K562 (cell line): ENCODE measurements around the gene PITHD1. TPM values are rescaled to one million over a fixed set of nuclear protein-coding genes. Genes with fewer than 3 reads are reported as not detected.

Source experiments
- BCOR ChIP-seq: fragments of 450-650 bp; IDR thresholded peaks from 2 replicates; pipeline ENCODE4 v1.6.1; 2016
- FOS ChIP-seq: IDR thresholded peaks from 3 replicates; pipeline ENCODE4 v1.6.1; 2011; ENCODE audit not compliant: insufficient read length; ENCODE audit errors: extremely low read depth
- GABPB2 ChIP-seq: fragments of 250-450 bp; sonication (Bioruptor Pico); conservative IDR thresholded peaks from 2 replicates; pipeline ENCODE4 v1.5.1; 2021; ENCODE audit warnings: mild to moderate bottlenecking
- HMG20B ChIP-seq: fragments of 250-450 bp; sonication (Bioruptor Pico); IDR thresholded peaks from 2 replicates; pipeline ENCODE4 v1.5.0; 2021; ENCODE audit warnings: mild to moderate bottlenecking
- PHF21A ChIP-seq: fragments of 450-650 bp; IDR thresholded peaks from 2 replicates; pipeline ENCODE4 v1.6.1; 2017; ENCODE audit warnings: low read depth, borderline replicate concordance
- POLR2G ChIP-seq: fragments of 200-400 bp; formaldehyde crosslinking; IDR thresholded peaks from 2 replicates; pipeline ENCODE4 v1.6.1; 2017; ENCODE audit warnings: low read depth, mild to moderate bottlenecking, antibody characterized with exemption, low read length, moderate library complexity
- PRMT5 ChIP-seq: sonication (generic); formaldehyde crosslinking; IDR thresholded peaks from 2 replicates; pipeline ENCODE4 v1.5.0; 2020; ENCODE audit warnings: missing genetic modification reagents
- RB1 ChIP-seq: fragments of 450-650 bp; IDR thresholded peaks from 2 replicates; pipeline ENCODE4 v1.6.1; 2017; ENCODE audit warnings: low read depth, mild to moderate bottlenecking
- RFX1 ChIP-seq: fragments of 450-650 bp; IDR thresholded peaks from 2 replicates; pipeline ENCODE4 v1.6.1; 2016; ENCODE audit warnings: mild to moderate bottlenecking, moderate library complexity
- SMARCB1 ChIP-seq: IDR thresholded peaks from 2 replicates; pipeline ENCODE4 v1.6.1; 2011; ENCODE audit warnings: improper control_type of control experiment, low read depth; ENCODE audit not compliant: insufficient read length
- SRSF3 ChIP-seq: fragments of 200-400 bp; formaldehyde crosslinking; IDR thresholded peaks from 2 replicates; pipeline ENCODE4 v1.6.1; 2016; ENCODE audit warnings: mild to moderate bottlenecking, low read length, moderate library complexity; ENCODE audit not compliant: insufficient read depth
- ZBTB7A ChIP-seq: IDR thresholded peaks from 2 replicates; pipeline ENCODE4 v1.6.1; 2011; ENCODE audit warnings: low read depth, mild to moderate bottlenecking, low read length, moderate library complexity, borderline replicate concordance; ENCODE audit not compliant: control insufficient read depth
- ZNF12 ChIP-seq: sonication (generic); formaldehyde crosslinking; IDR thresholded peaks from 2 replicates; pipeline ENCODE4 v1.4.0; 2020; ENCODE audit warnings: mild to moderate bottlenecking, missing genetic modification reagents
- ZNF24 ChIP-seq: fragments of 450-650 bp; IDR thresholded peaks from 2 replicates; pipeline ENCODE4 v1.6.1; 2016
- ZNF57 ChIP-seq: fragments of 450-650 bp; formaldehyde crosslinking; IDR thresholded peaks from 2 replicates; pipeline ENCODE4 v1.4.0; 2020; ENCODE audit warnings: mild to moderate bottlenecking, moderate library complexity
- ZNF79 ChIP-seq: fragments of 250-450 bp; sonication (Bioruptor Pico); IDR thresholded peaks from 2 replicates; pipeline ENCODE4 v1.4.0; 2020; ENCODE audit warnings: low read depth, mild to moderate bottlenecking, moderate library complexity
- polyA plus RNA-seq, 8 experiments: library from polyadenylated mRNA; depleted of rRNA in 4 of 8; stranded (reverse) in 5 of 8; unstranded in 3 of 8; fragments of >200 nt; fragmentation: Nextera tagmentation in 2 of 8; fragmentation: Illumina TruSeq in 1 of 8; extraction: Ambion mirVana in 2 of 8; extraction: Trizol in 1 of 8; gene quantifications; 2 replicates each; pipeline versions ENCODE4 v1.2.1 to v1.2.3, GENCODE V29; 2011 to 2014; ENCODE audit warnings: inconsistent platforms in 1 of 8, missing spikeins in 1 of 8
- total RNA-seq, 7 experiments: library from RNA; depleted of rRNA in 6 of 7; stranded (reverse); fragments of >200 nt in 6 of 7; fragmentation: Illumina TruSeq in 2 of 7; extraction: Trizol in 2 of 7; gene quantifications; 2 replicates each; pipeline versions ENCODE4 v1.2.1 to v1.2.3, GENCODE V29; 2011 to 2021; ENCODE audit warnings: low replicate concordance in 1 of 7
- TF ChIP-seq, protein P1 (sequence below): sonication (generic); formaldehyde crosslinking; IDR thresholded peaks from 2 replicates; pipeline ENCODE4 v1.8.0; 2022; ENCODE audit warnings: mild to moderate bottlenecking, missing genetic modification reagents
- TF ChIP-seq, protein P2 (sequence below): fragments of 200-800 bp; sonication (Bioruptor generic); IDR thresholded peaks from 2 replicates; pipeline ENCODE4 v1.6.1; 2017; ENCODE audit warnings: missing genetic modification characterization, missing compliant biosample characterization
- TF ChIP-seq, protein P3 (sequence below): sonication (generic); formaldehyde crosslinking; IDR thresholded peaks from 2 replicates; pipeline ENCODE4 v1.8.1; 2023; ENCODE audit warnings: mild to moderate bottlenecking, missing genetic modification reagents
- TF ChIP-seq, protein P4 (sequence below): fragments of 250-450 bp; sonication (Bioruptor Pico); IDR thresholded peaks from 2 replicates; pipeline ENCODE4 v1.4.0; 2020

The PITHD1 gene
- total and polyA plus RNA-seq, 9 of the 15 experiments (the other 6 are each of a cell fraction or from before 2014, with no cell fraction given): 46.5 to 175 (median 149) TPM

DNA sequence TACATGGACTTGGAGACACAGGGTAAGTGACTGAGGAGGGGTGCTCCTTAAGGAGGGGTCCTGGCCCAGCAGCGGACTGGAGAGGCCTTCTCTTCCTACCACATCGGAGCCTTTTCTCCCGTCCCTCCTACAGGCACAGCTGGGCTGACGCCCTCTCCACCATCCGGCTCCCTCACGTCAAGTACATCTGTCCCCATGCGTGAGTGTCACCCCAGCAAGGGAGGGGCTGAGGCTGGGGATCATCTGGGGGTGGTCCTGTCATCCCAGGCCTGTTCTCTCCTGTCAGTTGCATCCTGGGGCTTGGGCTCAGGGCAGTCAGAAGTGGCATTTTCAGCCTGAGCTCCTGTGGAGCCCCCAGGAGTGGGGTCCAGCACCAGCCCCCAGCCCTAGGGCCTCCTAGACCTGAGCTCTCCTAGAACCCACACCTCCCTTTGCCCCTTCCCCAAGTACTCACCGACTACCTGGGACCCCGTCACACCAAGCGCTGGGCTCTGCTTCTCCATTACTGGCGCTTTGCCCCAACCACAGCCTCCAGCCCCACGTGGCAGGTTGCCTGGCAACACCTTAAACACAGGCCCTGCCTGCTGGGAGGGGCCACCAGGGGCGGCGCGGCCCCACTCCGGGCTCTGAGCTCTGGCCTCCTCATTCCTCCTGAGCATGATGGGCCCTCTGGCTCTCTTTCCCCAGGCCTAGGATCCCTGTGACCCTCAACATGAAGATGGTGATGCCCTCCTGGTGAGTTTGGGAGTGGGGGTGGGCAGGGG lies 15.0 kb downstream of the PITHD1 start (continued):
- no peak for TF ChIP-seq ZNF79
- TF ChIP-seq ZNF12 (CRISPR knock-in tag): no peak
- peak; percentile 74 for TF ChIP-seq POLR2G
- TF ChIP-seq RB1: no peak
- no peak for TF ChIP-seq GABPB2 (CRISPR knock-in tag)
- TF ChIP-seq, protein P1, sequence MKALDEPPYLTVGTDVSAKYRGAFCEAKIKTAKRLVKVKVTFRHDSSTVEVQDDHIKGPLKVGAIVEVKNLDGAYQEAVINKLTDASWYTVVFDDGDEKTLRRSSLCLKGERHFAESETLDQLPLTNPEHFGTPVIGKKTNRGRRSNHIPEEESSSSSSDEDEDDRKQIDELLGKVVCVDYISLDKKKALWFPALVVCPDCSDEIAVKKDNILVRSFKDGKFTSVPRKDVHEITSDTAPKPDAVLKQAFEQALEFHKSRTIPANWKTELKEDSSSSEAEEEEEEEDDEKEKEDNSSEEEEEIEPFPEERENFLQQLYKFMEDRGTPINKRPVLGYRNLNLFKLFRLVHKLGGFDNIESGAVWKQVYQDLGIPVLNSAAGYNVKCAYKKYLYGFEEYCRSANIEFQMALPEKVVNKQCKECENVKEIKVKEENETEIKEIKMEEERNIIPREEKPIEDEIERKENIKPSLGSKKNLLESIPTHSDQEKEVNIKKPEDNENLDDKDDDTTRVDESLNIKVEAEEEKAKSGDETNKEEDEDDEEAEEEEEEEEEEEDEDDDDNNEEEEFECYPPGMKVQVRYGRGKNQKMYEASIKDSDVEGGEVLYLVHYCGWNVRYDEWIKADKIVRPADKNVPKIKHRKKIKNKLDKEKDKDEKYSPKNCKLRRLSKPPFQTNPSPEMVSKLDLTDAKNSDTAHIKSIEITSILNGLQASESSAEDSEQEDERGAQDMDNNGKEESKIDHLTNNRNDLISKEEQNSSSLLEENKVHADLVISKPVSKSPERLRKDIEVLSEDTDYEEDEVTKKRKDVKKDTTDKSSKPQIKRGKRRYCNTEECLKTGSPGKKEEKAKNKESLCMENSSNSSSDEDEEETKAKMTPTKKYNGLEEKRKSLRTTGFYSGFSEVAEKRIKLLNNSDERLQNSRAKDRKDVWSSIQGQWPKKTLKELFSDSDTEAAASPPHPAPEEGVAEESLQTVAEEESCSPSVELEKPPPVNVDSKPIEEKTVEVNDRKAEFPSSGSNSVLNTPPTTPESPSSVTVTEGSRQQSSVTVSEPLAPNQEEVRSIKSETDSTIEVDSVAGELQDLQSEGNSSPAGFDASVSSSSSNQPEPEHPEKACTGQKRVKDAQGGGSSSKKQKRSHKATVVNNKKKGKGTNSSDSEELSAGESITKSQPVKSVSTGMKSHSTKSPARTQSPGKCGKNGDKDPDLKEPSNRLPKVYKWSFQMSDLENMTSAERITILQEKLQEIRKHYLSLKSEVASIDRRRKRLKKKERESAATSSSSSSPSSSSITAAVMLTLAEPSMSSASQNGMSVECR (CRISPR knock-in tag): peak; percentile 57; the same call in 1 of the 2 replicates
- no peak for TF ChIP-seq ZNF57 (CRISPR knock-in tag)
- no peak for TF ChIP-seq FOS
- no peak for TF ChIP-seq PRMT5 (CRISPR knock-in tag)
- no peak for TF ChIP-seq BCOR
- TF ChIP-seq, protein P2, sequence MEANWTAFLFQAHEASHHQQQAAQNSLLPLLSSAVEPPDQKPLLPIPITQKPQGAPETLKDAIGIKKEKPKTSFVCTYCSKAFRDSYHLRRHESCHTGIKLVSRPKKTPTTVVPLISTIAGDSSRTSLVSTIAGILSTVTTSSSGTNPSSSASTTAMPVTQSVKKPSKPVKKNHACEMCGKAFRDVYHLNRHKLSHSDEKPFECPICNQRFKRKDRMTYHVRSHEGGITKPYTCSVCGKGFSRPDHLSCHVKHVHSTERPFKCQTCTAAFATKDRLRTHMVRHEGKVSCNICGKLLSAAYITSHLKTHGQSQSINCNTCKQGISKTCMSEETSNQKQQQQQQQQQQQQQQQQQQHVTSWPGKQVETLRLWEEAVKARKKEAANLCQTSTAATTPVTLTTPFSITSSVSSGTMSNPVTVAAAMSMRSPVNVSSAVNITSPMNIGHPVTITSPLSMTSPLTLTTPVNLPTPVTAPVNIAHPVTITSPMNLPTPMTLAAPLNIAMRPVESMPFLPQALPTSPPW (CRISPR knock-in tag): peak; percentile 74
- TF ChIP-seq RFX1: peak; percentile 93
- TF ChIP-seq, protein P3, sequence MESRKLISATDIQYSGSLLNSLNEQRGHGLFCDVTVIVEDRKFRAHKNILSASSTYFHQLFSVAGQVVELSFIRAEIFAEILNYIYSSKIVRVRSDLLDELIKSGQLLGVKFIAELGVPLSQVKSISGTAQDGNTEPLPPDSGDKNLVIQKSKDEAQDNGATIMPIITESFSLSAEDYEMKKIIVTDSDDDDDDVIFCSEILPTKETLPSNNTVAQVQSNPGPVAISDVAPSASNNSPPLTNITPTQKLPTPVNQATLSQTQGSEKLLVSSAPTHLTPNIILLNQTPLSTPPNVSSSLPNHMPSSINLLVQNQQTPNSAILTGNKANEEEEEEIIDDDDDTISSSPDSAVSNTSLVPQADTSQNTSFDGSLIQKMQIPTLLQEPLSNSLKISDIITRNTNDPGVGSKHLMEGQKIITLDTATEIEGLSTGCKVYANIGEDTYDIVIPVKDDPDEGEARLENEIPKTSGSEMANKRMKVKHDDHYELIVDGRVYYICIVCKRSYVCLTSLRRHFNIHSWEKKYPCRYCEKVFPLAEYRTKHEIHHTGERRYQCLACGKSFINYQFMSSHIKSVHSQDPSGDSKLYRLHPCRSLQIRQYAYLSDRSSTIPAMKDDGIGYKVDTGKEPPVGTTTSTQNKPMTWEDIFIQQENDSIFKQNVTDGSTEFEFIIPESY: 0 out of 2 replicates have a peak, but pooled peaks have one; percentile 25
- 0 out of 2 replicates have a peak, but pooled peaks have one; percentile 12 for TF ChIP-seq ZBTB7A
- TF ChIP-seq SRSF3: no peak
- TF ChIP-seq HMG20B (CRISPR knock-in tag): no peak
- no peak for TF ChIP-seq SMARCB1
- no peak for TF ChIP-seq PHF21A
- no peak for TF ChIP-seq ZNF24
- TF ChIP-seq, protein P4, sequence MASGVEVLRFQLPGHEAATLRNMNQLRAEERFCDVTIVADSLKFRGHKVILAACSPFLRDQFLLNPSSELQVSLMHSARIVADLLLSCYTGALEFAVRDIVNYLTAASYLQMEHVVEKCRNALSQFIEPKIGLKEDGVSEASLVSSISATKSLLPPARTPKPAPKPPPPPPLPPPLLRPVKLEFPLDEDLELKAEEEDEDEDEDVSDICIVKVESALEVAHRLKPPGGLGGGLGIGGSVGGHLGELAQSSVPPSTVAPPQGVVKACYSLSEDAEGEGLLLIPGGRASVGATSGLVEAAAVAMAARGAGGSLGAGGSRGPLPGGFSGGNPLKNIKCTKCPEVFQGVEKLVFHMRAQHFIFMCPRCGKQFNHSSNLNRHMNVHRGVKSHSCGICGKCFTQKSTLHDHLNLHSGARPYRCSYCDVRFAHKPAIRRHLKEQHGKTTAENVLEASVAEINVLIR (CRISPR knock-in tag): no peak
